ENCODE results near the gene MYOT. TPM values are rescaled to one million over a fixed set of nuclear protein-coding genes. Genes with fewer than 3 reads are reported as not detected.

MYOT gene
- total and polyA plus RNA-seq, 8 donors = 0.19 to 1.2 (median 0.43) TPM; not detected in 2

GRCh38 chr5:137832416-137832815, 35.2 kb upstream of the MYOT start:
- peaks cover 0 to 6% (median 0%) of the 10 kb centered on the region in 3 donors for H3K4me1 ChIP-seq
- no peaks in the 10 kb centered on the region for H3K9me3 ChIP-seq
- TF ChIP-seq CTCF (IDR thresholded peaks at IDR 0.05) = no peak
- 75 to 83% methylated on average over 1 of the region's 1 CpG for WGBS, 2 donors
- intact Hi-C loops (cut with DNase I) = no loop called here
- H3K4me3 ChIP-seq = no peak overlapping the region
- no peaks in the 10 kb centered on the region for H3K27me3 ChIP-seq
- H3K36me3 ChIP-seq = no peaks in the 10 kb centered on the region
- DNase-seq = no peak
- ATAC-seq = no peak
- H3K27ac ChIP-seq = no peak overlapping the region
- FAIRE-seq = no peak

- Histone ChIP-seq H3K4me1 (peaks cover 0 to 9% (median 0%) of the 10 kb centered on the region in 3 donors), H3K36me3 (no peaks in the 10 kb centered on the region), H3K9me3 (no peaks in the 10 kb centered on the region), H3K27me3 (no peaks in the 10 kb centered on the region), H3K27ac (no peak overlapping the region), H3K4me3 (no peak overlapping the region)
- intact Hi-C loops (cut with DNase I) = no loop called here
- 45 to 49% methylated on average over 1 of the region's 1 CpG for WGBS, 2 donors
- no peak for TF ChIP-seq CTCF (IDR thresholded peaks at IDR 0.05)
- no peak for FAIRE-seq
- peak in 3 of 4 donors; percentile 38 to 79 (median 73) for ATAC-seq
- peak in 1 of 6 donors; percentile 17 for DNase-seq
Observed at GRCh38 chr5:137833463-137833862, 34.2 kb upstream of the MYOT start.

GRCh38 chr5:137834498-137835049, 33.1 kb upstream of the MYOT start:
- TF ChIP-seq CTCF (IDR thresholded peaks at IDR 0.05) = no peak
- DNase-seq = no peak
- no peak for FAIRE-seq
- Histone ChIP-seq H3K9me3 (no peaks in the 10 kb centered on the region), H3K27me3 (no peaks in the 10 kb centered on the region), H3K27ac (no peak overlapping the region), H3K36me3 (no peaks in the 10 kb centered on the region), H3K4me1 (peaks cover 0 to 9% (median 0%) of the 10 kb centered on the region in 3 donors), H3K4me3 (no peak overlapping the region)
- WGBS, 2 donors = 52 to 63% methylated on average over 4 of the region's 4 CpGs
- no peak for ATAC-seq
- intact Hi-C loops (cut with DNase I) = no loop called here

GRCh38 chr5:137836298-137836697, 31.4 kb upstream of the MYOT start:
- DNase-seq = no peak
- Histone ChIP-seq H3K4me1 (peaks cover 0 to 9% (median 0%) of the 10 kb centered on the region in 3 donors), H3K9me3 (no peaks in the 10 kb centered on the region), H3K36me3 (no peaks in the 10 kb centered on the region), H3K4me3 (no peak overlapping the region), H3K27ac (no peak overlapping the region), H3K27me3 (no peaks in the 10 kb centered on the region)
- no peak for TF ChIP-seq CTCF (IDR thresholded peaks at IDR 0.05)
- FAIRE-seq = no peak
- intact Hi-C loops (cut with DNase I) = no loop called here
- no peak for ATAC-seq
- 68 to 77% methylated on average over 1 of the region's 1 CpG for WGBS, 2 donors

- Histone ChIP-seq H3K27ac (peak overlapping the region in 1 of 4 donors; percentile 5), H3K27me3 (no peaks in the 10 kb centered on the region), H3K9me3 (no peaks in the 10 kb centered on the region), H3K4me1 (peaks cover 0 to 9% (median 0%) of the 10 kb centered on the region in 3 donors), H3K4me3 (no peak overlapping the region), H3K36me3 (no peaks in the 10 kb centered on the region)
- FAIRE-seq (no peak), ATAC-seq (peak; percentile 46 to 78 (median 61)), DNase-seq (no peak)
- TF ChIP-seq CTCF (IDR thresholded peaks at IDR 0.05) = no peak
- intact Hi-C loops (cut with DNase I) = no loop called here
Observed at GRCh38 chr5:137836997-137837396, 30.7 kb upstream of the MYOT start.

Data from pancreas (tissue), 10 donors.